ENCODE results near the gene ASXL1.
"Not testable (repeated sequence)": the region's sequence is repeated elsewhere in the genome, so short reads cannot be mapped to it uniquely, and the experiment has no call there.

The ASXL1 gene

DNA sequence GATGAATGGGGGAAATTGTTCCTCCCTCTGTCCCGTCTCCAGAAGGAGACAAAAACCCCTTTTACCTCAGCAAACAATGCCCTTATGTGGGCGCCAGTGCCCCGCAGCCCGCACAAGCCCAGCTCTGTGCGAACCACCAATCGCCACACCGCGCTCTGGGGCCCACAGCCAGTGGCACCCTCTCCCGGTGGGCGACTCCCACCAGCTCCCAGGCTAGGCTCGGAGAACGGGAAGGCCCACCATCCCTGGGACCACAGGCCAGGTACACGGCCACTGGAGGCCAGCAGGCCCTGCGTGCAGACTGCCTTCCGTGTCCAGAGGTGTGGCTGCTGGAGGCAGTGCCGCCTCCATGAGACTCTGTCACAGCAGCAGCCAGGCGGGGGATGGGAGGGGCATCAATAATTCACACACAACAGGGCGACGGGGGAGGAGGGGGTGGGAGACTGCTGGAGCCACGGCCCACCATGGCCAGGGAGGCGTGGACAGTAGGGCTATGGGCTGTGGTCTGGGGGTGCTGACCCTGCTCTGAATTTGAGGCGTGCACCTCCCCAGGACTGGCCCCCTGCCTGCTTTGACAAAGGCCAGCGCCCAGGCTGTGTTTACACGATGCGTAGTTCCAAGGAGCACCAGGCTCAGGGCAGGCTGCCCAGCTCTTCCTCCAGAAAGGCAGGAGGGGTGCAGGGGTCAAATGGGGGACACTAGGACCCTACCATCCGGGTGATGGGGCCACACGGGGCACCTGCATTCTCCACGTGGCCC lies 105.7 kb downstream of the ASXL1 start:
- in situ Hi-C loops (cut with MboI; ENCODE audit: low sequenced_read_pairs) = no loop called here

DNA sequence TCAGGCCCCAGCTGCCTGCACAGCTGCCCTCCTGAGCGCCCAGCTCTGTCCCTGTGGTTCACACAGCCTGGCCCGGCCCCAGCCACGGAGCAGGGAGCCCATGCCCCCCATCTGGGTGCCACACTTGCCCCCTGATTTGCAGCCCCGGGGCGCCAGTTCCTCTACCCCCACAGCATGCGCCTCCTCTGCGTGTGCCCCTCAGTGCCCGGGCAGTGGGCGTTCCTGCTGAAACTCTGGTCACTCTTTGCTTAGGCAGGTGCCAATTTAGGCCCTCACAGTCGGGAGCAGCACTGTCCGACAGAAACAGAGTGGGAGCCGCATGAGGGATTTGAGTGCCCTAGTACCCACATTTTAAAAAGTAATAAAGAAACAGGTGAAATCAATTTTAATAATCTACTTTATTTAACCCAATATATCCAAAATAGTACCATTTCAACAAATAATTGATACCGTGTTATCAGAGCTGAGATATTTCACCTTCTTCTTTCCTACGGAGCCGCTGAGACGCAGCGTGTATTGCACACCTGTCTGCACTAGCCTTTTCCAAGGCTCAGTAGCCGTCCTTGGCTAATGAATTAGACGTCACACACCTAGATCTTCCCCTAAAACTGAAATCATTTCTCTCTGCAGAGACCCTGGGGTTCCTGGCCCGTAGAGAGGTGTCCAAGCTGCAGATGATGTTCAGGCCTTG lies 106.4 kb downstream of the ASXL1 start:
- in situ Hi-C loops (cut with MboI; ENCODE audit: low sequenced_read_pairs) = no loop called here

DNA sequence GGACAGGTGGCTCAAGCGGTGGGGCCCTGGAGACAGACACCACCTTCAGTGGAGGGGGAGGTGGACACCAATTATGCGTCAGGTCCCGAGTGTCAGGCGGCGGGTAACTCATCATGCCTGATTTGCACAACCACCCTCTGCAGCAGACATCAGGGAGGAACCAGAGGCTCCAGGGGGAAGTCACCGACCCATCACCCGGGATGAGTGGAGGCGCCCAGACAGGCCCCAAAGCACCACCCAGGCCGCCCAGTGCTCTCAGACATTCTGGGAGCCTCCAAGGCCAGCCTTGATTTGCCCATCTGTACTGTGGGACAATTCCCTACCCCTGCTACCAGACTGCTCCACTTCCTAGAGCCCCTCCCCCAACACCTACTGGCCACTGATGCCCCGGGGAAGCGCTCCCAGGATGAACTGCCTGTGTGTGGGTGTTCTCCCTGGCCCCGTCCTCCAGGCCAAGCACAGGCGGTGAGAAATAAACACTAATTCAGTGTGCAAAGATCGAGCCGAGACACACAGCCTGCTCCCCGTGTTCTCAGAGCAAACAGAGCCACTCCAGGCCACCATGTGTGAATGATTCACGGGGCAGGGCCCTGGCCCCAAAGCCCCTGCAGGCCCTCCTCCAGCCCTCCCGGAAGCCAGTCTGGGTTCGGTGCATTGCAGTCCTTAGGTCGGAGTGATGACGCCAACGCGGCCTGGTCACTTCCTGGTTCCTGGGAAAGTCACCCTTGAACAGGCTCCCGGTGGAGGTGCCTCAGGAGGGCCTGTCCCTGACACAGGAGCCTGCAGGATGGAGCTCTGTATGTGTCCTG lies 107.2 kb downstream of the ASXL1 start:
- in situ Hi-C loops (cut with MboI; ENCODE audit: low sequenced_read_pairs) = no loop called here

DNA sequence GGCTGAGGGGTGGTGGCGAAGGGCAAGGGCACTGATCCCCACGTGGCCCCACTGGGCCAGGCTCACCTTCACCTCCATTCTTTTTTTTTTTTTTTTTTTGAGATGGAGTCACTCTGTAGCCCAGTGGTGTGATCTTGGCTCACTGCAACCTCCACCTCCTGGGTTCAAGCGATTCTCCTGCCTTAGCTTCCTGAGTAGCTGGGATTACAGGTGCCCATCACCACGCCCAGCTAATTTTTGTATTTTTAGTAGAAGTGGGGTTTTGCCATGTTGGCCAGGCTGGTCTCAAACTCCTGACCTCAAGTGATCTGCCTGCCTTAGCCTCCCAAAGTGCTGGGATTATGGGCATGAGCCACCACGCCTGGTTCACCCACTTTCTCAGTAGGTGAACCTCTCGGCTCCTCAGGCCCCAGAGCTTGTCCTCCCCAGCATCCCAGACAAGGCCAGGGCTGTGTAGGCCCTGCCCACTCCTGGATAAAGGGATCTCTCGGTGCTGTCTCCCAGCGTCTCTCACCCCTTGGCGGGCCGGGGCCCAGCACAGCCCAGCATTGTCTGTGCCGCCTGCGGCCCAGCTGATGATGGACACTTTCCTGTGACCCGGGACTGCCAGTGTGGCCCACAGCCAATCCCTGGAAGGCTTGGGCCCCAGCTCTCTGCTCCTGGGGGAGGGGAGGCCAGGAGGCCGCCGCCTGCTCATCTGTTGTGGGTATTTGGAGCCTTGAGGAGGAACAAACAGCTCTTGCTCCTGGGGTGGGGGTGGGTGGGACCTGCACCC lies 108.0 kb downstream of the ASXL1 start:
- in situ Hi-C loops (cut with MboI; ENCODE audit: low sequenced_read_pairs) = not testable (repeated sequence)

DNA sequence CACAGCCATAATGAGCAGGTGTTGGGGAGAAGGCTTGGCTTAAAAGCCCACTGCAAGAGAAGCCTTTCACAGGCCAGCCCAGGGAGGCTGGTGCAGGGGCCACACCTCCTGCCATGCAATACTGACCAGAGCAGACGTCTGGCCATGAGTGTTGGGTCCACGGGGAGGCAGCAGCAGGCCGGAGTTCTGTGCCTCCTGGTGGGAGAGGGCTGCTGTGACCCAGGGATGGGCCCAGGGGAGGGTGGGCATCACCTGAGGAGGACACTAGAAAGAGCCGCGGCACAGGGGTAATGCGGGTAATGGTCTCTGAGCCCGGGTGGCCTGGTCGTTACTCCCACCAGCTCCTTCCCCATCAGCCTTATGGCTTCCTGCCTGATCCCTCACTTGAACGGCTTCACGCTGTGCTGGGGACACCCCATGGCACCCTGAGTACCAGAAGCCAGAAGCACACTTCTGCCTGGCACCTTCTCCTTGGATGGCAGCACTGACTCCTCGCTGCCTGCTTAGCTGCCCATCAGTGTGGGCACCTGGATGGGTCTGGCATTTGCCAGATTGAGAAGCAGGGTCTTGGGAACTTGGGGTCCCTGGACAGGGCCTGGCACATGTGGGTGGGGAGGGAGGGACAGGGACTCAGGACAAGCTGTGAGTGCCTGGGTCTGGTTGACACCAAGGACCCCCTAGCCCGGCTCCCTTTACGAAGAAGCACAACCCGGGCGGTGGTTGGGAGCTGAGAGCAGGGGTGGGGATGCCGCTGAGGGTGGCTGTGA lies 108.8 kb downstream of the ASXL1 start:
- in situ Hi-C loops (cut with MboI; ENCODE audit: low sequenced_read_pairs) = no loop called here

DNA sequence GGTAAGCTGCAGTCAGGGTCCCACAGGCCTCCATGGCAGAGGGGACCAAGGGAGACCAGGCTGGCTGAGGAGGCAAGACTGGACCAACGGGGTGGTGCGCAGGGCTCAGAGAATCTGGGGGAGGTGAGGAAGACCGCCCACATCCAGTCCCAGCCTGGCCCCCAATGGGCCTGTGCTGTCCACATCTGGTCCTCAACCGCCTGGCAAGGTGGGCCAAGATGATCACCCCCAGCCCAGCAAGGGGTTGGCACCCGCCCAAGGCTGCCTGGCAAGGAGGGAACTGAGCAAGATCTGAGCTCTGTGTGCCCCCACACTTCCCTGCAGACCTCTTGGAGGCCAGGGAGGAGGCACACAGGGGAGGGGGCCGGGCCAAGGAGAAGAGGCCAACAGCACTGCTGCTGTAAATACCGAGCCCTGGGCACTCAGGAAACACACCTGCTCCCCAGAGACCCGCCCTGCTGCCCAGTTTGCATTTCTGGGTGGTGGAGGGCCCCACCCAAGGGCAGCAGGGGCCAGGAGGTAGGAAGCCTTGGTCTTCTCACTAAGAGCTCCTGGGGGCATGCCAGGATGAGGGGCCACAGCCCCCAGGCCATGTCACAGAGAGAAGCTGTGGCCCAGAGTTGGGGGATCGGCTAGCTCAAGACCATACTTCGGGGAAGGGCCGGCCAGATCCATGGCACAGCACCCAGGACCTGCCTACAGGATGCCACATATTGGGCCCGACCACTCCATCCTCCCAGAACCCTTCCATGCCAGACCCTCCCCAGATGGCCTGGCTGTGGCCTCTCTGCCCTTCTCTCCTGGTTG lies 109.6 kb downstream of the ASXL1 start:
- in situ Hi-C loops (cut with MboI; ENCODE audit: low sequenced_read_pairs) = no loop called here

DNA sequence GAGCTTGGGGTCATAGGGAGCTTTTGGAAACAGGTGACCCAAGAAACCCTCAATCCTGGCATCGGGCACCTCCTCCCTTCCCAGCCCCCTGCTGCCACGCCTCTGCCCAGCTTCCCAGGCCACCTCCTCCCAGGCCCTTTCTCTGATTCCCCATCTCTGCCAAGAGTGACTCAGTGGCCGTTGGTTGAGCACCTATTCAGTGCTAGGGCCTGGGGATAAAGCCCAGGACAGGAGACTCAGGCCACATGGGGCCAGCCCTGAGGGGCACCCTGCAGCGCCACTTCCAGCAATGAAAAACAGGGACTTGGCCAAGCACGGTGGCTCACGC lies 110.1 kb downstream of the ASXL1 start:
- in situ Hi-C loops (cut with MboI; ENCODE audit: low sequenced_read_pairs) = no loop called here

DNA sequence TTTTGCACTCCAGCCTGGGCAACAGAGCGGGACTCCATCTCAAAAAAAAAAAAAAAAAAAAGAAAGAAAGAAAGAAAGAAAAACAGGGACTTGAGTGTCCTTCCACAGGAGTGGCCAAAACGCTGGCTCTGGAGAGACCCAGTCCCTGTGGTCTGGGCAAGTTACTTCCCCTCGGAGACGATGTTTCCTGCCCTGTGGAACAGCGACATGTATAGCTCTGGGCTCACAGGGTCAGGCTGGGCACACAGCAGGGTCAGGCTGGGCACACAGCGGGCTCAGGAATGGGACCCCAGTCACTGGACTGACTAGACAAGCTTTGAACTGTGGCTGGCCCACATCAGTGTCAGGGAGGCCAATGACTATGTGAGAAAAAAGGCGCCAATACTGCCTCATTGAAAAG lies 110.7 kb downstream of the ASXL1 start:
- in situ Hi-C loops (cut with MboI; ENCODE audit: low sequenced_read_pairs) = no loop called here

DNA sequence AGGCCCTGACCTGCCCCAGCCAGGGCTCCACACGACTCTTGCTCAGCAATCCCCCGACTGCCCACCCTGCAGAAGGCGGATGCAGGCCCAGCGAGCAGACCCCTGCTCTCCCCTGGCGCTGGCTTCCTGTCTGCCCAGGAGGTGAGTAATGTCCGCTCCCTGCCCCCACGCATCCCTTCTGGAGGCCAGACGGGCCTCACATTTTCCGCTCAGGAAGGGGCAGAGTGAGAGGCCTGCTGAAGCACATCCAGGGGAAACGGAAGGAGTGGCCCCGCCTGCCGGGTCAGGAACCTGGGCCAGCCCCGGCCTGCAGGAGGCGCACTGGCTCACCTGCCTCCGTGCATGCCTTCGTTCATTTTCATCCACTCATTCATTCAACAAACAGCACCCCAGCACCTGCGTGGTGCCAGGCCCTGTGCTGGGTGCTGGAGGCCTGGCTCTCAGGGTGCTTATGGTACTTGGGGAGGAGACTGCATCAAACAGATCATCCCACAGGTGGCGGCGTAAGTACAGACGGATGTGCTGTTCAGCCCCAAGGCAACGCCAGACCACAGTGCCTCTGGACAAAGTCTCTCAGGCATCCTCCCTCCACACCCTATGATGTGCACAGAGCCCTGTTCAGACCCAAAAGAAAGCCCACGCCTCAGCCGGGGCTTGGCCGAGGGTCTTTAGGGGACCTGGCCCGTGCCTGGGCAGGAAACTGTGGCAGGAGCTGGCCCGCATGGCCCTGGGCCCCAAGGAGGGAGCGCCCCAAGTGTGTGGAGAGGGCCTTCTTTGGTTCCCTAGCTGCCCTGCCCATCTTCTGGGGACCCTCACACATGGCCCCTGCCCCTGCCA lies 112.1 kb downstream of the ASXL1 start:
- in situ Hi-C loops (cut with MboI; ENCODE audit: low sequenced_read_pairs) = no loop called here

DNA sequence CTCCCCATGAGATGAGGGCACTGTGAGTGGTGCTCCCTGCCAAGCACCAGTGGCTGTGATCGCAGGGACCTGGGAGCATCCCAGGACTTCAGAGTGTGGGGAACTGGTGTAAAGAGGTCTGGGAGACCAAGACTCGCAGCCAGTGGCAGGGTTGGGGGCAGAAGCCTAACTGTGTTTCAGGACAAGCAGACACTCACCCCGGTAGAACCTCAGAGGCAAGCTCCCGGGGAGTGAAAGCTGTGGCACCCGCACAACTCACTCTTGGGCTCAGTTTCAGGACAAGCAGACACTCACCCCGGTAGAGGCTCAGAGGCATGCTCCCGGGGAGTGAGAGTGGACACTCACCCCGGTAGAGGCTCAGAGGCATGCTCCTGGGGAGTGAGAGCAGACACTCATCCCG lies 112.8 kb downstream of the ASXL1 start:
- in situ Hi-C loops (cut with MboI; ENCODE audit: low sequenced_read_pairs) = no loop called here

DNA sequence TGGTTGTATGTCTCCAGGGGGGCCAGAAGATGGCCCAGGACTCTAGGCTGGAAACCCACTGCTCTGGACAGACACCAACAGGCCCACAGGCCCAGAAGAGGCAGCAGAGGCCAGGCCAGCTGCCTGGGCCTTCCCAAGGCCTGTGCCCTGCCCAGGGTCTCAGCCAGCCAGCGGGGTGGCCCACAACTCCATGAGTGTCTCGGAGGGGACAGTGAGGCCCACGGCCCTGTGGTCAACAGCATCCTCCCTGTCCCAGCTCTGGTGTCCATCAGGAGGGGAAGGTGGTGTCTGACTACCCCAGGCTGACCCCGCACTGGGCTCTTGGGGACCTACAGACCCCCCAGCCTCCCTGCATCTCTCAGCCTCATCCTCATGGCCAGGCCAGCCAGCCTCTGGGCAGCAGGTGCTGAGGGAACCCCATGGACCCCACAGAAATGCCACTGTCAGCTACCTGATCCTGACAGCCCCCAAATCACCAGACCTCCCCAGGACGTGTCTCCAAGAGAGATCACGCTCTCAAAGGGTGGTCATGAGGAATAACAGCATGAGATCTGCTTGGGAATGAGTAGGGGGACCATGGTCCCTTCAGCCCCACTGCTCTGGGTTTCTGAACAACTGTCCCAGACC lies 114.6 kb downstream of the ASXL1 start:
- in situ Hi-C loops (cut with MboI; ENCODE audit: low sequenced_read_pairs) = no loop called here

DNA sequence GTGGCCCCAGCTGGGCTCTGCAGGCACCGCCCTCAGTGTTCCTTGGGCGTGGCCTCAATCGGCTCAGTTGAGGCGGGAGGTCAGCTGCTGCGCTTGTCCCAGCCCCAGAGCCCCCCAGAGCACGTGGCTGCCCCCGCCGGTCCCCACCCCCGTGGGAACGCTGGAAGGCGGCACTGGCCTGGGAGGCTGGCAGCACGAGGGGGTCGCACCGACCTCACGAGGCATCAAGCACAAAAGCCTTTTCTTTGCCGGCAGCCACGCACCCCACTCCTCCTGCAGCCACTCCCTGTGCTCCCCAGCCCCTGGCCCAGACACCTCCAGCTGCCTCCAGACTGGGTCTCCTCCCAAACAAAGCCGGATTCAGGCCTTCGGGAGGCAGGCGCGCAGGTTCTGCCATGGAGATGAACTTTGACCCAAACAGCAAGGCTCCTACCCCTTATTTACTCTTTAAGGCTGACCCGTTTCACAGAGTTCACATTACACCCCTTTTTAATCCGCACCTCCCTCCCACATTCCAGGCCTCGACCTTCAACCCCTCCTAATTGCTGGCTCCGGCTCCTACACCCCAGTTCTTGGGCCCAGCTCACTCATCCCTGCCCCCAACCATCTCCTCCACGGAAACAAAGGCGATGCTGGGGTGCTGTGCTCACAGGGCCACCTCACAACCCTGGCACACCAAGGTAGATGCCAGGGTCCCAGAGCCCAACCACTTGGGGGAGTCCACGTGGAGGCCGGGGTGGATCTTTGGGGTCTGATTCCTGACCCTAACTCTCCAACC lies 115.3 kb downstream of the ASXL1 start:
- in situ Hi-C loops (cut with MboI; ENCODE audit: low sequenced_read_pairs) = no loop called here

DNA sequence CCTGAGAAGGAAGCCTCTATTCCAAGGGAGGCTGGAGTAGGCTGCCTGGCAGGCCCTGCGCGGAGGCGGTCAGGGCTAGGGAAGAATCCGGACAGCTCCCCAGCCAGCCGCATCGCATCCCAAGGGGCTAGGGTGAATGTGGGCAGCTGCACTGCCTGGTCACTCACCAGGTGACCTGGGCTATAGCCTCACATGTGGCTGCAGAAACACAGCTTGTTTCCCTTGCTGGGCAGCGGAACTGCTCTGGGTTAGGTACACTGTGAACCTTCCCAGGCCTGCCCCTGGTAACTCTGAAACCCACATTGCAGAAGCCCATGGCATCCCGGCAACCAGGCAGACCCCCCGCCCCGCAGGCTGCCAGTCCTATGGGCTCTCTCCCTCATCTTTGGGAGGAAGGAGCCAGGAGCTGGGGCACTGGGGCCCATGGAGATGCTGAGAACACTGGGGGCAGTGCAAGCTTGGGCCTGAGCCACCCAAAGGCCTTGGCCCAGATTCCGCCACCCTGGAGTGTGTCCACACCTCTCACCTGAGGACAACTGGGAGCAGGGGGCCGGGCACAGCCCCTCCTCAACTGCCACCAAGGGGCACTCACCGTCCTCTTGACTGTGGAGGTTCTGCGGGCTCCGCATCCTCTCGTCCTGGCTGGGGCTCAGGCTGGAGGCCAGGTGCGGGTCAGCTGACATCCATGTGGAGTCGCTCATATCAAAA lies 116.0 kb downstream of the ASXL1 start:
- in situ Hi-C loops (cut with MboI; ENCODE audit: low sequenced_read_pairs) = no loop called here

DNA sequence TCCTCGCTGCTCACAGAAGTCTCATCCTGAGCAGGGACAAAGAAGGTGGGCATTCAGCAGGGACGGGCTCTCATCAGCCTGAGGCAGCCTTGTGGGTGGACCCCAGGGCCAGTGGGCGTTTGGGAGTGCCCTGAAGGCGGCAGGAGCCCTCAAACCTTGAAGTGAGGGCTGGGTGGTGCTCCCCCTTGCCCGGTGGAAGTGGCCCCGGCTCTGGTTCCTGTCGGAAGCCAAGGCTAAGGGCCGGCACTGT lies 116.5 kb downstream of the ASXL1 start:
- in situ Hi-C loops (cut with MboI; ENCODE audit: low sequenced_read_pairs) = no loop called here

DNA sequence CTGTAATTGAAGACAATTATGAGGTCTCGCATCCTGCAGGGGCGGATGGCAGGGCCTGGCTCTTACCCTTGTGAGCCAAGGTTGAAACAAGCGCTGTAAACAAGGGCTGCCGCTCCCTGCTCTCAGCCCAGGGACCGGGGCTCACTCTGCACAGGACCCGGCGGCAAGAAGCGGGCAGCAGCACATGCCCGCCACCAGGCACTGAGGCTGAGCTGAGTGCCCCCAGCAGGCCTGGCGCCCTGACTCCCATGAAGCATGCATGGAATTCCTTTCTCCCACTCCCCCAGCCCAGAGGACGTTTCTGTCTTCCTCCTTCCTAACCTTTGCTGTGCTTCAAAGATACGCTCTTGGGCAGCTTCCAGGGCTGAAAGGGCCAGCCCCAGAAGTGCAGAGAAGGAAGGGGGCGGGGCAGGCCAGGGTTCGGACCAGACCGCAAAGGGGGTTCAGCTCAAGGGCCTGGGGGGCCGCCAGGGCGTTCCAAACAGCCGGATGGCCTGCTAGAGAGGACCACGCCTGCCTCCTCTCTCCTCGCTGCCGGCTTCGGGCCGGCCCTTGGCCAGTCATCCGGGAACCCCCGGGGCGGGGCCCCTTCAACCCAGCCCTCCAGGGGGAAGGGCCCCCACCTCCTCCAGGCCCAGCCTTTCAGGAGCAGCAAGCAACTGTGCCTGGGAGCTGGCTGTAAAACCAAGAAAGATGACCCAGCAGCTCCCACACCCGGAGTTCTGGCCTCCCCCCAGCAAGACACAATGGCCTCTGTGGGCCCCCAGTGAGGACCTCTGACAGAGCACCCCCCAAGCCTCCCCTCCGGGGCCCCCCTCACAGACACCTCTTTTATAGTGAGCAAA lies 117.1 kb downstream of the ASXL1 start:
- in situ Hi-C loops (cut with MboI; ENCODE audit: low sequenced_read_pairs) = no loop called here

Data from hTERT RPE-1 (cell line).